ENCODE data around the gene MDFI.

MDFI gene

GRCh38 chr6:41600499-41601247, 37.6 kb upstream of the MDFI start:
- peaks cover 25% of the 10 kb centered on the region for H3K4me1 Mint-ChIP-seq
- H3K27me3 Mint-ChIP-seq (ENCODE audit: low read depth) = peaks cover 5% of the 10 kb centered on the region
- no peak overlapping the region for H3K4me3 Mint-ChIP-seq
- no peak for TF ChIP-seq CTCF (IDR thresholded peaks at IDR 0.05; ENCODE audit: unreplicated experiment in 3 of 3)
- H3K36me3 Mint-ChIP-seq (ENCODE audit: low read depth) = peaks cover 21% of the 10 kb centered on the region
- no peaks in the 10 kb centered on the region for H3K9me3 Mint-ChIP-seq
- H3K27ac Mint-ChIP-seq = peak overlapping the region; percentile 35 to 84 (median 46)

GRCh38 chr6:41601248-41601549, 37.1 kb upstream of the MDFI start:
- Mint-ChIP-seq H3K4me1 (peaks cover 25% of the 10 kb centered on the region), H3K36me3 (ENCODE audit: low read depth) (peaks cover 20% of the 10 kb centered on the region)

GRCh38 chr6:41602422-41602743, 35.9 kb upstream of the MDFI start:
- no peak for TF ChIP-seq CTCF (IDR thresholded peaks at IDR 0.05; ENCODE audit: unreplicated experiment in 3 of 3)
- H3K4me1 Mint-ChIP-seq = peaks cover 25% of the 10 kb centered on the region
- peaks cover 12% of the 10 kb centered on the region for H3K27me3 Mint-ChIP-seq (ENCODE audit: low read depth)
- H3K27ac Mint-ChIP-seq = peak overlapping the region; percentile 44 to 77 (median 57)
- H3K36me3 Mint-ChIP-seq (ENCODE audit: low read depth) = peaks cover 8% of the 10 kb centered on the region
- H3K4me3 Mint-ChIP-seq = no peak overlapping the region
- H3K9me3 Mint-ChIP-seq = no peaks in the 10 kb centered on the region

More at GRCh38 chr6:41601248-41601549, 37.1 kb upstream of the MDFI start:
- TF ChIP-seq CTCF (IDR thresholded peaks at IDR 0.05; ENCODE audit: unreplicated experiment in 3 of 3) = no peak
- Mint-ChIP-seq H3K27ac (peak overlapping the region; percentile 35 to 84 (median 46)), H3K4me3 (no peak overlapping the region), H3K9me3 (no peaks in the 10 kb centered on the region), H3K27me3 (ENCODE audit: low read depth) (peaks cover 10% of the 10 kb centered on the region)

GRCh38 chr6:41602864-41603608, 35.2 kb upstream of the MDFI start:
- Mint-ChIP-seq H3K36me3 (ENCODE audit: low read depth) (peaks cover 8% of the 10 kb centered on the region), H3K4me1 (peaks cover 25% of the 10 kb centered on the region), H3K27me3 (ENCODE audit: low read depth) (peaks cover 12% of the 10 kb centered on the region), H3K9me3 (no peaks in the 10 kb centered on the region), H3K27ac (peak overlapping the region; percentile 44 to 57 (median 46)), H3K4me3 (peak overlapping the region; percentile 4 to 64 (median 28))
- peak; percentile 92 to 97 (median 93) for TF ChIP-seq CTCF (IDR thresholded peaks at IDR 0.05; ENCODE audit: unreplicated experiment in 3 of 3)

- no peaks in the 10 kb centered on the region for H3K9me3 Mint-ChIP-seq
- peaks cover 12% of the 10 kb centered on the region for H3K27me3 Mint-ChIP-seq (ENCODE audit: low read depth)
- TF ChIP-seq CTCF (IDR thresholded peaks at IDR 0.05; ENCODE audit: unreplicated experiment in 3 of 3) = no peak
- H3K4me1 Mint-ChIP-seq = peaks cover 25% of the 10 kb centered on the region
- H3K27ac Mint-ChIP-seq = no peak overlapping the region
- peaks cover 8% of the 10 kb centered on the region for H3K36me3 Mint-ChIP-seq (ENCODE audit: low read depth)
- H3K4me3 Mint-ChIP-seq = peak overlapping the region in 1 of 3 experiments; percentile 28
Observed at GRCh38 chr6:41604006-41604405, 34.3 kb upstream of the MDFI start.

Measured in nephron (organoid).